OCI-LY3 (cell line): ENCODE data around the gene SPATA31C1.
"Not testable (repeated sequence)": the region's sequence is repeated elsewhere in the genome, so short reads cannot be mapped to it uniquely, and the experiment has no call there.

Experiments
- H2AFZ ChIP-seq: fragments of 200-600, 300-600 bp; shearing (Covaris generic); 2 replicates; pipeline ENCODE4 v1.6.0; 2014; ENCODE audit warnings: antibody characterized with exemption, low read depth, low read length
- H3K27ac ChIP-seq: fragments of 200-600, 300-600 bp; sonication (generic); 2 replicates; pipeline ENCODE4 v1.5.1; 2014; ENCODE audit warnings: mild to moderate bottlenecking, low read length, moderate library complexity, mixed read lengths
- H3K27me3 ChIP-seq: fragments of 200-600, 300-600 bp; sonication (generic); 2 replicates; pipeline ENCODE4 v1.6.1; 2014; ENCODE audit warnings: low read depth, low read length, mixed read lengths
- H3K36me3 ChIP-seq: fragments of 200-600, 300-600 bp; sonication (generic); replicated peaks from 2 replicates; pipeline ENCODE3; 2014; ENCODE audit warnings: low read depth, low read length, mixed read lengths
- H3K4me1 ChIP-seq: fragments of 300-600, 200-600 bp; sonication (generic); 2 replicates; pipeline ENCODE4 v1.6.1; 2014; ENCODE audit warnings: low read length, mixed read lengths
- H3K4me2 ChIP-seq: fragments of 200-600, 300-600 bp; sonication (generic); 2 replicates; pipeline ENCODE4 v1.6.1; 2014; ENCODE audit warnings: low read length, mixed read lengths
- H3K4me3 ChIP-seq: fragments of 300-600, 200-600 bp; sonication (generic); 2 replicates; pipeline ENCODE4 v1.5.1; 2014; ENCODE audit warnings: antibody characterized with exemption, mild to moderate bottlenecking, low read length, moderate library complexity
- H3K79me2 ChIP-seq: fragments of 300-600, 200-600 bp; shearing (Covaris generic); 2 replicates; pipeline ENCODE4 v1.6.1; 2014; ENCODE audit warnings: mild to moderate bottlenecking, low read length, mixed read lengths
- H3K9ac ChIP-seq: fragments of 300-600, 200-600 bp; shearing (Covaris generic); 2 replicates; pipeline ENCODE4 v1.6.0; 2014; ENCODE audit warnings: mild to moderate bottlenecking, low read length, moderate library complexity
- H3K9me3 ChIP-seq: fragments of 200-600, 300-600 bp; shearing (Covaris generic); 2 replicates; pipeline ENCODE4 v1.6.1; 2014; ENCODE audit warnings: low read length, mixed read lengths; ENCODE audit not compliant: insufficient read depth
- H4K20me1 ChIP-seq: fragments of 200-600, 300-600 bp; sonication (generic); 2 replicates; pipeline ENCODE4 v1.6.1; 2016; ENCODE audit warnings: low read length, mixed read lengths; ENCODE audit not compliant: insufficient read depth
- EZH2phosphoT487 ChIP-seq: fragments of 200-600 bp; shearing (Covaris generic); IDR thresholded peaks from 2 replicates; pipeline ENCODE4 v1.6.1; 2018; ENCODE audit warnings: antibody characterized with exemption, mixed run types, low read depth
- TF ChIP-seq, protein P1 (sequence below): fragments of 200-600, 300-600 bp; sonication (generic); IDR thresholded peaks from 2 replicates; pipeline ENCODE4 v1.5.1; 2014; ENCODE audit warnings: antibody characterized with exemption, low read length, low read depth

SPATA31C1 gene

DNA sequence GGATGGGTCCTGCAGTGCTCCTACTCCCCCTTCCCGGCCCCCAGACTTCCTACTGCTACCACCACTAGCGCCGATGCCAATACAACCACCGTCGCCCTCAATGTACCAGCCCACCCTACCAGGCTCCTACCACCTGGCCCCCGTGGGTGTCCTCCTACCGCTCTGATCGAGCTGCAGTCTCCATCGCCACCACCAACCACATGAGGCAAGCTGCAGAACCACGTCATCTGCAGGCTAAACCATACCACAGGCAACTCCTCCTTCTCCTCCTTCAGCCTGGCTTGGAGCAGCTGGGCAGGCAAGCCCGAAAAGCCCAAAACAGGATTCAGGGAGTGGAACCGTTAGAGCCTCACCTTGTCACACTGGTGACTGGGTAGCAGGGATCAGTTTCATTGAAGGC is 19.6 kb downstream of the SPATA31C1 start:
- not testable (repeated sequence) for H3K36me3 ChIP-seq, H3K9ac ChIP-seq, H3K4me3 ChIP-seq, H3K27me3 ChIP-seq, H3K27ac ChIP-seq, H3K4me1 ChIP-seq, H3K79me2 ChIP-seq, H3K4me2 ChIP-seq, H4K20me1 ChIP-seq, H3K9me3 ChIP-seq, H2AFZ ChIP-seq

DNA sequence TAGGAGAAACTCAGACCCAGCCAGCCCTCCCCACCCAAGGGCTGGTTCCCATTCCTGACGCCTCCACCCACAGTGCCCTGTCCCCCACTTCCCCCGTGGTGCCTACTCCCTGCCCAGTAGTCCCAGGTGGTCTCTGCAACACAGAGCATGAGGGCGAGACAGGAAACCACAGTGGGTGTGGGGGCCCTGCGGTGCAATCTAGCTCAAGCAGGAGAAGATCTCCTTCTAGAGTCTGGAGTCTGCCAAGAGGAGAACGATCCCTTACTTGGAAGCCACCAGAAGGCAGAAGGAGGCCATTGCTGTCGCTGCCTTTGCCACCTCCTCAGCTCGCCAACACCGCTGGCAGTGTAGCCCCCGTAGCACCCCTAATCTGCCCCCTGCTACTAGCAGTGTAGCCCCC is 20.2 kb downstream of the SPATA31C1 start:
- not testable (repeated sequence) for H3K9ac ChIP-seq, H2AFZ ChIP-seq, H3K36me3 ChIP-seq, H3K9me3 ChIP-seq, H4K20me1 ChIP-seq, H3K4me2 ChIP-seq, H3K27me3 ChIP-seq, H3K4me1 ChIP-seq, H3K27ac ChIP-seq, H3K4me3 ChIP-seq, H3K79me2 ChIP-seq

DNA sequence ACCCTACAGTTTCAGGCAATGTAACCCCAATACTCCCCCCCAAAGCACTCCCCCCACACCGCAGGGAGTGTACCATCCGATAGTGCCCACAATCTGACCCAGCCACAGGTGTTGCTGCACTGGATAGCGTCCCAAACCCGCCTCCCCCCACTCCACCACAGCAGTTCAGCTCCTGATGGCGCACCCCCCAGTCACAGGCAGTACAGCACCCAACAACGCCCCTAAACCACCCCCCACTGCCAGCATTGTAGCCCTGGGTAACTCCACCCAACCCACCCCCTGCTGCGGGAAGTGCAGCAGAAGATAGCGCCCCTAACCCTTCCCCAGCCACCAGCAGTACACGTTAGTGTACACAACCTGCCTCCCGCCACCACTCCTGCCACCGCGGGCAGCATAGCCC is 20.6 kb downstream of the SPATA31C1 start:
- not testable (repeated sequence) for H2AFZ ChIP-seq, H3K27ac ChIP-seq

DNA sequence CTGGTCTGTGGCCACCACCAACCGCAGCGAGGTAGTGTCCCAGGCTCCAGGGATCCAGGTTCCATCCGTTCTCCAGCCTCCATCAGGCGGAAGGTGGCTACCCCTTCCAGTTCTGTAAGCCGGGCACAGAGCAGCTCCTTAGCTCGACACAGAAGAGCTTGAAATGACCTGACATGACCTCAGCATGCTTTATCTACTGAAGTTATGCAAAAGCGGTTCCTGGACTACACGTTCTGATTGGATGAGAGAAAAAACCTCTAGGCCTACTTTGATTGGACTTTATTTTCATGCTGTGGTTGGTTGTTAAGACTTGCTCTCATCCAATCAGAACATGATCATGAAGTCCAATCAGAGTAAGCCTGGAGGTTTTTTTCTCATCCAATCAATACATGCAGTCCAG is 21.3 kb downstream of the SPATA31C1 start:
- not testable (repeated sequence) for H3K4me3 ChIP-seq, H3K4me1 ChIP-seq, H3K9ac ChIP-seq

More for the DNA sequence above, 20.6 kb downstream of the SPATA31C1 start:
- not testable (repeated sequence) for H3K9ac ChIP-seq, H3K27me3 ChIP-seq, H3K4me1 ChIP-seq, H3K4me2 ChIP-seq, H4K20me1 ChIP-seq, H3K36me3 ChIP-seq, H3K9me3 ChIP-seq, H3K79me2 ChIP-seq, H3K4me3 ChIP-seq

DNA sequence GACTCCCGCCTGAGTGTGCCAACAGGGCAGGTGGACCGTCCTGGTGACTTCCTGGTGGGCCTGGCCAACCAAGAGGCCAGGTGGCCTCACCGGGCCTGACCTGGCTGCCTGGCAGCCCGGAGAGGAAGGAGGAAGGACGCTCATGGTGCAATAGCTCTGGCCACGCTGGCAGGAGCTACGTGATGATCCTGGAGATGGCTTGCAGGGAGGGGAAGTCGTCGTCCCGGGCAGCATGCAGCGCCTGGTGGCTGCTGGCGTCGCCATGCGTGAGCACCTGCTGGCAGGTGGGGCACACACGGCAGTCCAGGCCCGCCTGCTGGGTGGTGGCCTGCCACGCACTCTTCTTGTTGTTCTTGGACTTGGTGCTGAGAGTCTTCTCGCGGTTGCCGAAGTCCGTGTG is 26.3 kb downstream of the SPATA31C1 start:
- Histone ChIP-seq H3K27me3 (no peaks in the 10 kb centered on the region), H3K4me3 (no peak overlapping the region), H2AFZ (no peak overlapping the region), H3K9me3 (no peaks in the 10 kb centered on the region), H4K20me1 (no peaks in the 10 kb centered on the region), H3K4me1 (no peaks in the 10 kb centered on the region), H3K4me2 (no peak overlapping the region), H3K9ac (no peak overlapping the region), H3K27ac (no peak overlapping the region), H3K36me3 (no peaks in the 10 kb centered on the region), H3K79me2 (no peaks in the 10 kb centered on the region)
- TF ChIP-seq, protein P1, sequence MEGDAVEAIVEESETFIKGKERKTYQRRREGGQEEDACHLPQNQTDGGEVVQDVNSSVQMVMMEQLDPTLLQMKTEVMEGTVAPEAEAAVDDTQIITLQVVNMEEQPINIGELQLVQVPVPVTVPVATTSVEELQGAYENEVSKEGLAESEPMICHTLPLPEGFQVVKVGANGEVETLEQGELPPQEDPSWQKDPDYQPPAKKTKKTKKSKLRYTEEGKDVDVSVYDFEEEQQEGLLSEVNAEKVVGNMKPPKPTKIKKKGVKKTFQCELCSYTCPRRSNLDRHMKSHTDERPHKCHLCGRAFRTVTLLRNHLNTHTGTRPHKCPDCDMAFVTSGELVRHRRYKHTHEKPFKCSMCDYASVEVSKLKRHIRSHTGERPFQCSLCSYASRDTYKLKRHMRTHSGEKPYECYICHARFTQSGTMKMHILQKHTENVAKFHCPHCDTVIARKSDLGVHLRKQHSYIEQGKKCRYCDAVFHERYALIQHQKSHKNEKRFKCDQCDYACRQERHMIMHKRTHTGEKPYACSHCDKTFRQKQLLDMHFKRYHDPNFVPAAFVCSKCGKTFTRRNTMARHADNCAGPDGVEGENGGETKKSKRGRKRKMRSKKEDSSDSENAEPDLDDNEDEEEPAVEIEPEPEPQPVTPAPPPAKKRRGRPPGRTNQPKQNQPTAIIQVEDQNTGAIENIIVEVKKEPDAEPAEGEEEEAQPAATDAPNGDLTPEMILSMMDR: no peak

More for the DNA sequence above, 21.3 kb downstream of the SPATA31C1 start:
- H3K27ac ChIP-seq, H4K20me1 ChIP-seq, H3K27me3 ChIP-seq, H3K4me2 ChIP-seq, H3K9me3 ChIP-seq, H3K79me2 ChIP-seq, H2AFZ ChIP-seq, H3K36me3 ChIP-seq: not testable (repeated sequence)

DNA sequence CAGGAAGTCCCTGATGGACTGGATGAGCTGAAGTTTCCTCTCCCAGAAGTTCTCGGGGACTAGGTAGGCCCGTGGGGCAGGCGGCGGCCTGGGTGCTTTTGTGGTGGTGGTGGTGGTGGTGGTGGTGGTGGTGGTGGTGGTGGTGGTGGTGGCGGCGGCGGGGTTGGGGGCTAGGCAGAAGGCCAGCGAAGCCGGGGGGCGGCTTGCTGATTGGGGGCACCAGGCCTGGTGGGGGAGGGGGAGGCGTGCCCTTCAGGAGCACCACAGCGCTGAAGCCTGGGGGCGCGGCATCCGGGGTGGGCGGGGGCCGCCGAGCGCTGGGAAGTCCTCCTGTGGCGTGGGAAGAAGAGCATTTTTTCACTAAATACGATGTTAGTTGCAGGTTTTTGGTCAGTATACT is 26.9 kb downstream of the SPATA31C1 start:
- no peak overlapping the region for H3K4me2 ChIP-seq
- H3K79me2 ChIP-seq: no peaks in the 10 kb centered on the region

More for the DNA sequence above, 26.9 kb downstream of the SPATA31C1 start:
- Histone ChIP-seq H3K4me3 (no peak overlapping the region), H3K27ac (no peak overlapping the region), H3K36me3 (no peaks in the 10 kb centered on the region), H4K20me1 (no peaks in the 10 kb centered on the region), H3K27me3 (no peaks in the 10 kb centered on the region), H3K9me3 (no peaks in the 10 kb centered on the region), H2AFZ (no peak overlapping the region), H3K9ac (no peak overlapping the region), H3K4me1 (no peaks in the 10 kb centered on the region)
- TF ChIP-seq, protein P1: no peak
- no peak for TF ChIP-seq EZH2phosphoT487
